H9 (cell line): ENCODE measurements around the gene IRAK1. TPM values are rescaled to one million over a fixed set of nuclear protein-coding genes. Genes with fewer than 3 reads are reported as not detected.

Experiments
- DNase-seq: peaks from one replicate; pipeline ENCODE4 v3.0.0-alpha.2; 2017
- H2AFZ ChIP-seq: one replicate; pipeline ENCODE4 v1.6.1; 2013; ENCODE audit warnings: mild to moderate bottlenecking, low read length, control low read depth, moderate library complexity
- H2AK5ac ChIP-seq: 2 replicates; pipeline ENCODE4 v1.6.1; 2013; ENCODE audit warnings: low read length, control low read depth, mixed read lengths; ENCODE audit not compliant: insufficient read length
- H2BK120ac ChIP-seq: one replicate; pipeline ENCODE4 v1.6.1; 2013; ENCODE audit warnings: low read depth, mild to moderate bottlenecking, low read length, control low read depth, inconsistent platforms; ENCODE audit not compliant: poor library complexity, severe bottlenecking
- H2BK12ac ChIP-seq: 2 replicates; pipeline ENCODE4 v1.6.1; 2013; ENCODE audit warnings: low read length, control low read depth, mixed read lengths, low read depth; ENCODE audit not compliant: insufficient read length
- H2BK15ac ChIP-seq: 2 replicates; pipeline ENCODE4 v1.6.1; 2013; ENCODE audit warnings: low read depth, low read length, control low read depth
- H2BK20ac ChIP-seq: one replicate; pipeline ENCODE4 v1.6.1; 2013; ENCODE audit warnings: low read depth, mild to moderate bottlenecking, low read length, control low read depth, inconsistent platforms; ENCODE audit not compliant: poor library complexity, severe bottlenecking
- H2BK5ac ChIP-seq: 2 replicates; pipeline ENCODE4 v1.6.1; 2013; ENCODE audit warnings: low read length, control low read depth, mixed read lengths; ENCODE audit not compliant: insufficient read length
- H3K14ac ChIP-seq: 2 replicates; pipeline ENCODE4 v1.6.1; 2013; ENCODE audit warnings: low read length, control low read depth; ENCODE audit not compliant: insufficient read depth
- H3K18ac ChIP-seq: 2 replicates; pipeline ENCODE4 v1.6.1; 2013; ENCODE audit warnings: low read depth, mild to moderate bottlenecking, mixed read lengths, low read length, control low read depth; ENCODE audit not compliant: insufficient read length
- H3K23ac ChIP-seq: 2 replicates; pipeline ENCODE4 v1.6.1; 2013; ENCODE audit warnings: low read length, control low read depth, mixed read lengths, low read depth; ENCODE audit not compliant: insufficient read length
- H3K23me2 ChIP-seq: 2 replicates; pipeline ENCODE4 v1.6.1; 2013; ENCODE audit warnings: low read depth, mild to moderate bottlenecking, mixed read lengths, low read length, control low read depth; ENCODE audit not compliant: insufficient read length, poor library complexity, severe bottlenecking
- H3K27ac ChIP-seq: 2 replicates; pipeline ENCODE4 v1.5.1; 2013; ENCODE audit warnings: low read length, control low read depth, mixed read lengths, low read depth; ENCODE audit not compliant: insufficient read length
- H3K27me3 ChIP-seq: 2 replicates; pipeline ENCODE4 v1.6.1; 2013; ENCODE audit warnings: low read length, control low read depth, inconsistent platforms; ENCODE audit not compliant: insufficient read depth
- H3K4ac ChIP-seq: 2 replicates; pipeline ENCODE4 v1.6.1; 2013; ENCODE audit warnings: low read depth, mild to moderate bottlenecking, control low read depth, inconsistent platforms, low read length, moderate library complexity
- H3K4me1 ChIP-seq: 2 replicates; pipeline ENCODE4 v1.6.1; 2013; ENCODE audit warnings: low read length, control low read depth, inconsistent platforms; ENCODE audit not compliant: insufficient read depth
- H3K4me2 ChIP-seq: 2 replicates; pipeline ENCODE4 v1.6.1; 2013; ENCODE audit warnings: low read length, control low read depth, mixed read lengths; ENCODE audit not compliant: insufficient read length, insufficient read depth
- H3K56ac ChIP-seq: 2 replicates; pipeline ENCODE4 v1.6.1; 2013; ENCODE audit warnings: low read depth, mild to moderate bottlenecking, mixed read lengths, low read length, control low read depth; ENCODE audit not compliant: insufficient read length
- H3K79me1 ChIP-seq: 2 replicates; pipeline ENCODE4 v1.6.1; 2013; ENCODE audit warnings: low read depth, mild to moderate bottlenecking, moderate library complexity, low read length, control low read depth, inconsistent platforms; ENCODE audit not compliant: insufficient read depth, poor library complexity, severe bottlenecking
- H3K79me2 ChIP-seq: 2 replicates; pipeline ENCODE4 v1.6.1; 2013; ENCODE audit warnings: low read length, control low read depth, inconsistent platforms; ENCODE audit not compliant: insufficient read depth
- H3K9ac ChIP-seq: 2 replicates; pipeline ENCODE4 v1.6.1; 2013; ENCODE audit warnings: low read length, control low read depth, mixed read lengths; ENCODE audit not compliant: insufficient read length; ENCODE audit errors: extremely low read depth
- H3K9me3 ChIP-seq: one replicate; pipeline ENCODE4 v1.6.1; 2013; ENCODE audit warnings: low read depth, low read length, inconsistent platforms; ENCODE audit not compliant: control insufficient read depth
- H3T11ph ChIP-seq: one replicate; pipeline ENCODE4 v1.6.1; 2013; ENCODE audit warnings: mild to moderate bottlenecking, low read length, control low read depth, inconsistent platforms
- H4K20me1 ChIP-seq: one replicate; pipeline ENCODE4 v1.6.1; 2013; ENCODE audit not compliant: control insufficient read depth, insufficient read length, insufficient read depth
- H4K5ac ChIP-seq: 2 replicates; pipeline ENCODE4 v1.6.1; 2013; ENCODE audit warnings: low read depth, mild to moderate bottlenecking, mixed read lengths, low read length, control low read depth; ENCODE audit not compliant: insufficient read length
- H4K8ac ChIP-seq: replicated peaks from 2 replicates; pipeline ENCODE4 v1.6.1; 2013; ENCODE audit warnings: low read length, control low read depth, mixed read lengths, low read depth; ENCODE audit not compliant: insufficient read length
- H4K91ac ChIP-seq: 2 replicates; pipeline ENCODE4 v1.6.1; 2013; ENCODE audit warnings: low read depth, mild to moderate bottlenecking, moderate library complexity, mixed read lengths, low read length, control low read depth; ENCODE audit not compliant: insufficient read length
- H3K27ac Mint-ChIP-seq, 3 experiments: 2 replicates in 2 of 3; 3 replicates in 1 of 3; pipeline ENCODE4 v1.8.0; 2020 to 2021; ENCODE audit warnings: mixed read lengths in 3 of 3, mild to moderate bottlenecking in 1 of 3, moderate library complexity in 1 of 3
- H3K27me3 Mint-ChIP-seq: 2 replicates; pipeline ENCODE4 v1.8.0; 2021; ENCODE audit warnings: low read depth, mild to moderate bottlenecking, moderate library complexity, mixed read lengths
- H3K36me3 Mint-ChIP-seq, 3 experiments: 2 replicates in 2 of 3; 3 replicates in 1 of 3; pipeline ENCODE4 v1.8.0; 2020 to 2021; ENCODE audit warnings: low read depth in 3 of 3, mixed read lengths in 3 of 3; ENCODE audit not compliant: insufficient read depth in 1 of 3
- H3K4me1 Mint-ChIP-seq, 2 experiments: 2 replicates each; pipeline ENCODE4 v1.8.0; 2020; ENCODE audit warnings: mixed read lengths in 2 of 2
- H3K4me3 Mint-ChIP-seq, 2 experiments: 2 replicates in 1 of 2; 3 replicates in 1 of 2; pipeline ENCODE4 v1.8.0; 2020 to 2021; ENCODE audit warnings: mild to moderate bottlenecking in 2 of 2, mixed read lengths in 2 of 2, moderate library complexity in 1 of 2
- H3K9me3 Mint-ChIP-seq, 2 experiments: 2 replicates in 1 of 2; 3 replicates in 1 of 2; pipeline ENCODE4 v1.8.0; 2020; ENCODE audit warnings: mild to moderate bottlenecking in 2 of 2, mixed read lengths in 2 of 2, moderate library complexity in 1 of 2
- CTCF ChIP-seq: fragments of 200-600 bp; sonication (generic); conservative IDR thresholded peaks from 3 replicates; pipeline ENCODE4 v1.8.0; 2021; ENCODE audit warnings: antibody characterized with exemption, mild to moderate bottlenecking
- WGBS: extraction: QIAGEN DNeasy Blood & Tissue Kit; methylation state at CpG from one replicate; pipeline ENCODE4 v1.1.7; 2013; ENCODE audit warnings: missing lambda C conversion rate, low lambda C conversion rate, mixed read lengths; ENCODE audit not compliant: insufficient read length; ENCODE audit errors: extremely low coverage; 5-methylcytosine and 5-hydroxymethylcytosine counted together
- total RNA-seq: library from RNA; stranded (reverse); gene quantifications from 2 replicates; pipeline ENCODE4 v1.2.1, GENCODE V29; 2021

The IRAK1 gene
- total RNA-seq, 1 experiment from 2014 or later, result 98.4 TPM

GRCh38 chrX:154002215-154002719, 17.4 kb downstream of the IRAK1 start:
- H3K27ac ChIP-seq, result no peak overlapping the region
- H3T11ph ChIP-seq, result no peak overlapping the region
- no peak overlapping the region for H3K4ac ChIP-seq
- H2BK12ac ChIP-seq, result no peak overlapping the region
- no peak overlapping the region for H2AFZ ChIP-seq
- no peak overlapping the region for H3K4me2 ChIP-seq
- H2BK20ac ChIP-seq, result no peak overlapping the region
- H2AK5ac ChIP-seq, result no peak overlapping the region
- TF ChIP-seq CTCF, result no peak
- H3K27me3 ChIP-seq, result no peaks in the 10 kb centered on the region
- no peak overlapping the region for H3K23ac ChIP-seq
- Mint-ChIP-seq H3K36me3 (peaks cover 3 to 22% (median 21%) of the 10 kb centered on the region in 3 experiments), H3K27ac (peak overlapping the region in 2 of 3 experiments; percentile 86 to 93; a peak in 4 of 7 replicates), H3K4me3 (no peak overlapping the region), H3K4me1 (peaks cover 10 to 15% of the 10 kb centered on the region in 2 experiments; a peak in 3 of 4 replicates), H3K27me3 (peaks cover 2% of the 10 kb centered on the region; the same call in 1 of the 2 replicates), H3K9me3 (peaks cover 67 to 70% of the 10 kb centered on the region in 2 experiments)
- no peaks in the 10 kb centered on the region for H4K20me1 ChIP-seq
- H3K23me2 ChIP-seq, result no peaks in the 10 kb centered on the region
- H3K9ac ChIP-seq, result no peak overlapping the region
- H3K9me3 ChIP-seq, result peaks cover 14% of the 10 kb centered on the region
- no peak overlapping the region for H4K5ac ChIP-seq
- no peaks in the 10 kb centered on the region for H3K79me1 ChIP-seq
- no peak overlapping the region for H4K91ac ChIP-seq
- no peak overlapping the region for H2BK120ac ChIP-seq
- H3K18ac ChIP-seq, result peak overlapping the region; percentile 47
- H2BK5ac ChIP-seq, result no peak overlapping the region
- no CpG with 5 or more reads among the region's 17 CpGs for WGBS
- H3K14ac ChIP-seq, result no peak overlapping the region
- H3K4me1 ChIP-seq, result no peaks in the 10 kb centered on the region
- no peak overlapping the region for H4K8ac ChIP-seq
- DNase-seq, result no peak
- H3K56ac ChIP-seq, result no peak overlapping the region
- H2BK15ac ChIP-seq, result no peak overlapping the region
- no peaks in the 10 kb centered on the region for H3K79me2 ChIP-seq
